Fibroblast of skin of right quadriceps (primary cell): ENCODE measurements around the gene TBC1D10B.

Experiments used
- DNase-seq: peaks from one replicate; pipeline ENCODE4 v3.0.0-alpha.2; 2013

TBC1D10B gene

DNA sequence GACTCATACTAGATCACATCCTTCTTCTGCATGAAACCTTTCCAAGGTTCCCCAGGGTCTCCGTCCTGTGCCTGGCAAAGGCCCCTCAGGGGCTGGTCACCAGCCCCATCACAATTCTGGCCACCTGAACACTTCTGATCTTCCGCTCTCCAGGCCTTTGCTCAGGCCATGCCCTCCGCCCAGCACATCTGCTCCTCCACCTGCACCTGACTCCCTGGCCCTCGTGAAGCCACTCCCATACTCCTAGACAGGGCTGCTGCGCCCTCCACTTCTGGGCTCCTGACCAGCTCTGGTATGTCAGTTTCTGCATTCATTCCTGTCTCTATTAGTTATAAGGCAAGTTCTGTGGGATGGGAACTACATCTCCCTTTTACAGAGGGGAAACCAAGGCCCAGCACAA, 2.4 kb upstream of the TBC1D10B start:
- DNase-seq = no peak

DNA sequence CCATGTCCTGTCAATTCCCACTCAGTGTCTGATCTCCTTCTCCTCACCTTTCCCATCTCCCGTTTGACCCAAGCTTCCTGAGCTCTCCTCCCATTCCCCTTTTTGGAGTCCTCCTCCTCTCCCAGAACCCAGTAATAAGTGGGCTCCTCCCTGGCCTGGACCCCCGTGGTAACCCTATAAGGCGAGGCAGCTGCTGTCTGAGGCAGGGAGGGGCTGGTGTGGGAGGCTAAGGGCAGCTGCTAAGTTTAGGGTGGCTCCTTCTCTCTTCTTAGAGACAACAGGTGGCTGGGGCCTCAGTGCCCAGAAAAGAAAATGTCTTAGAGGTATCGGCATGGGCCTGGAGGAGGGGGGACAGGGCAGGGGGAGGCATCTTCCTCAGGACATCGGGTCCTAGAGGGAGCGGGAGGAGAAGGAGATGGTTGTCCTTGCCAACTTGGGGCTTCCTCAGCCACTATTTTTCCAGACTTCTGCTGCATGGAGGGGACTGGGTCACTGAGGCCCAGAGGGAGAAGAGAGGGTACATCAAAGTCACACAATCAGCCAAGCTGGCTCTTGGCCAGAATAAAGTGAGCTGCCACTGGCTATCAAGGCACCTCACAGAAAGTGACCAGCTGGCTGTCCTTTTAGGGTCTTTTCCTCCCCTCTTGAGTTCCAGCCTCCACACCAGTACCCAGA, 1.9 kb upstream of the TBC1D10B start:
- no peak for DNase-seq

DNA sequence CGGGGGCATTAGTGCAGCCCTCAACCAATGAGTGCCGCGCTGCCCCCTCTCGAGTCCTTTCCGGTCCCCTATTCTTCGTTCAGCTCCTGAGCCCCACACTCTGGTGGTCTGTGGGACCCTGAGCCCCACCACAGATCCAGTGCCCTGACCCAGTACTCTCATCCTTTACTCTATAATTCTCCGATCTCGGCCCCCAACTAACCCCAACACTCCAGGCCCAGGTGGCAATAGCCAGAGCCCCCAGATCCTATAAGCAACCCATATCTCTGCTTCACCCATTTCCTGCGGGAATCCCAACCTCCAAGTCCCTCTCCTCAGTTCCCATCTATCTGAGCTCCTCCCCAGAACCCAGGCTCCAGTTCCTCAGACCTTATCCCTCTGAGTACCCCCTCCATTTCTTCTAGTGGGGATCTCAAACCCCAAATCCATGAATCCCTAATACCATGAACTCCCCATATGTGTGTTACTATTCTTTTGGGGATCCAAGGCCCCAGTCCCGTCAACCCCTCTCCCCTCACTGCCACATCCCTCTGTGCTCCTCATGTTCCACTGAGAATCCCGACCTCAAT, 1.0 kb upstream of the TBC1D10B start:
- DNase-seq = no peak

DNA sequence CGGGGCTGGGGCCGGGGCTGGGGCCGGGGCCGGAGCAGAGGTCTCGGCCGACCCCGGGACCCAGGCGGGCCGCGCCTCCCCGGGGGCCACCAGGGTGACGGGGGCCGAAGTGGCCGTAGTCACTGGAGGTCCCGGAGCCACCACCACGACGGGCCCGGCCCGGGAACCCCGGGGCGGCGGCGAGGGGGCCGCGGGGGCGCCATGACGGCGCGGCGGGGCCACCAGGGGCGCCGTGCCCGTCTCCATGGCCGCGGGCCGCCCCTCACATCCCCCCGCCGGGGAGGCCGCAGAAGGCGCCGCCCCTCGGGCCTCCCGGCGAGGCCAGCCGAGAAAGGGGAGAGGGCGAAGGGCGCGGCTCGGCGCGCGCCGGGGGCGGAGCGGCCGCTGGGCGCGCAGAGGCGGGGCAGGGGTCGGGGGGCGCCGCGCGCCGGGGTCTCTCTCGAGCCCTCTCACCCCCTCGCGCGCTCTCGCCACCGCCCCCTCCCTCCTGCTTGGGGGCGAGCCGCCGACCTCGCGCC, 297 bp downstream of the TBC1D10B start:
- no peak for DNase-seq

DNA sequence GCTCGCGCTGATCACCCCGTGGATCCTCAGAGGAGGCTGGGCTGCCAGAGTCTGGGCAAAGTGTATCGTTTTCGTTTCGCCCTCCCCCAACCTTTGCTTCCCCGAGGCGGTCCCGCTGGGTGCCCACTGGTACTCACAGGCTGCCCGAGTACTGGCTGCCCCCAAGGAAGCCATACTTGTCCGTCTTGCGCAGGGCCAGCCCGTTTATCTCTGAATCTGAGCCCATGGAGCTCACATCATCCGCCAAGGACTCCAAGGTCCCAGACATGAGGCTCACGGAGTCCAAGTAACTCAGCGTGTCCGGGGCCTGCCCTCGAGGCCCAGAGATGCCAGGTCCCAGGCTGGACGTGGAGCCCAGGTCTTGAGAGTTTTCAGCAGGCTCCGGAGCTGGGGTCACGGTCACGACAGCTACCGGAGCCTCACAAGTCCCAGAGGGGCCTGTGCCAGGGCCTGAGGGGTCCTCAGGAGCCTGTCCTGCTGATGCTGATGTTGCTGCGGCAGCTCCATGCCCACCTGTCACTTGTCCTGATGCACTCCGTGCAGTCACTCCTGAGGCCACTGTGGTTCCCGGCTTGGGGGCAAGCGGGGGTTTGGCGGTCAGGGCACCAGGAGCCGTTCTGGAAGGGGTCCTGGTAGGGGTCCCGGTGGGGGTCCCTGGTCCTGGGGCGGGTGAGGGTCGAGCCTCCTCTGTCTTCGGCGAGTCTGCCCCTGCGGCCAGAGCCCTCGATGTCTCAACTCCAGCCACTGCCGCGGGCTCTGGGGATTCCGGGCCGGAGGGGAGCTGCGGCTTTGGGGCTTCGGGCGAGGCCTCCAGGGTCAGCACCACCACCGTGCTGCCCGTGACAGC, 980 bp downstream of the TBC1D10B start:
- no peak for DNase-seq

DNA sequence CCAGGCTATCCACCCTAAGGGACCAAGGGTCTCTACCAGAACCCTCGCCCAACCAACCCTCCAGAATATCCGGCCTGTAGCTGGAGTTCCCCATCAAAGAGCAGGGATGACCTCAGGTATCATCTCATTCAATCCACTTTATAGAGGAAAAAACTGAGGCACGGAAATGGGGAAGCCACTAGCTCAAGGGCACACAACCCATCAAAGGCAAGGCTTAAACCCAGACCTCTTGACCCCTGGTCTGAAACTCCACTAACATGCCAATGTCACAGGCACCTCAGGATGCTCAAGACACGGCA, 1.6 kb downstream of the TBC1D10B start:
- no peak for DNase-seq

DNA sequence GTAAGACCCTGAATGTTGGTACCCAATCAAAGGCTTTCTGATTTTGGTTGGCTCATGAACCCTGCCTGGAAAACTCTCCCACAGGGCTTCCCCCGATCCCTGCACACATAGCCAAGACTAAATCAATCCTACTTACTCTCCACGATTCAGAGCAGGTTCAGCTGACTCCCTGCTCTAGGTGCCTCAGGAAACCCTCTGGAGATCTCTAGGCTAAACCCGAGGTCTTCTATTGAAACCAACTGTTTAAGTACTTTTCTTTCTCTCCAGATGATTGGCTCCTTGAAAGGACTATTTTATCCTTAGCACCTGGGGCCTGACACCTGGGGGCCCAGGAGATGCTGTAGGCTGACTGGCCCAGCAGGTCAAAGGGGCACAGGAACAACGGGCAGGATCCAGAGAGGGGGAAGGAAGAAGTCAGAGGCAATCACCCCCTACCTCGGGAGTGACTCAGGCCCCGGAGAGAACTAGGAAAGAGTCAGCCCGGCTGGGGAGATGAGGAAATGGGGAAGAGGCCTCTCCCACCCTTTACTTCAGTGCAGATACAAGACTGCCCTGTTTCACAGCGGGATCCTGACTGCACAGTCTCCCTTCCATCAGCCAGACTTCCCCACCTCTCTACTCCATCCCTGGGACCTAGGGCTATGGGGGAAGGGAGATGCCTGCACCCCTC, 2.0 kb downstream of the TBC1D10B start:
- DNase-seq = peak; percentile 56

DNA sequence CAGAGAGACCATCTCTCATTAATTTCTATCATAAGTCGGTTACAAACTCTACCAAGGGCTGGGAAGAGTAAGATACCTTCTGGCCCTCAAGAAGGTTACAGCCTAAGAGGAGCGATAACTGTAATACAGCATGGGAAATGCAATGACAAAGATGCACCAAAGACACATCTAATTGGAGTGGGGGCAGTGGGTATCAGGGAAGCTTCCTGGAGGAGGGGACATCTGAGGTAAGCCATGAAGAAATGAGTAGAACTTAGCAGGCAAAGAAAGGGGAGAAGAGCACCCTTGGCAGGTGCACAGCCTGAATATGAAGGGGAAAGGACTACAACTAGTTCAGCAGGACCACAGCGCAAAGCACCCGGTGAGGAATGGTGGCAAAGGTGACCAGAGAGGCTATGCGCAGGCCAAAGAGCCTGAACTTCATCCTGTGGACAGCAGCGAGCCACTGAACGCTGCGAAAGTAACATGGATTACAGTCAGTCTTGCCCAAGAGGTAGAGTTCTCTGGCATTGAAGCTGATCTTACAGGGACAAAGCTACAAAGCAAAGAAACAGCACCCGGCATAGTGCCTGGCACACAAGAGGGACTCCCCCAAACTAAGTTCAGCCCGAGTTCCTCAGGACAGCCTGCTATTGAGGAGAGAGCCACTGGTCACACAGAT, 2.8 kb downstream of the TBC1D10B start:
- no peak for DNase-seq

DNA sequence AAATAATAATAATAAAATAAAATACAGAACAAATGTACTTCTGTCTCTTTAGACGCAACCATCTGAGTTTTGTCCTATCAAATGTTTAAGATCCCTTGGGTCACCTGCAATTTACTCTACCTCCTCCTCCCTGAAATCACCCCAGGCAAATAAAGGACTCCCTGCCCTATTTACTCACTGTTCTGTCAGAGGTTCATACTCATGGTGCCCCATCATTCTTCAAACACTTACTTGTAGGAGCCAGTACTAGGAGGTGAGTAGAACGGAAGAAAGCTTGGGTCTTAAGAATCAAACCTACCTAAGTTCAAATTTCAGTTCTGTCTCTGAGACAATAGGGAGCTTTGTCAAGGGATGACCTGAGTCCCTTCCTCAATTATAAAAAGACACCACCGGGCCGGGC, 3.8 kb downstream of the TBC1D10B start:
- no peak for DNase-seq

DNA sequence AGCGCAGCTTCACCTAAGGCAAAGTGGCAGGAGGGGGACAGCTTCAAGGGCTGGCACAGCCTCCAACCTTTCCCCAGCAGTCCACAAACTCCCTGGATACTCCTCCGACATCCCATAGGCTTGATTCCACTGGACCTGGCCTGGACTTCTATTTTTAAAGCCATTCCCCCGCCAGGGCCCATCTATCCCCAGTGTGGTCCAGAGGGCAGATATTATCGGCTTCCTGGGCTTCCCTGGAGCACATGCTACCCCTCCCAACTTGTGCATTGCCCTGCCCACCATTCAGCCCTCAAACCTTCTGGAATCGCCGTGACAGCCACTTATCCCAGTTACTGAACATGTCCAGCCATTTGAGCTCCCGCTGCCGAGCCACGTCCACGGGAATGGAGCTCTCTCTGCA, 5.1 kb downstream of the TBC1D10B start:
- no peak for DNase-seq

DNA sequence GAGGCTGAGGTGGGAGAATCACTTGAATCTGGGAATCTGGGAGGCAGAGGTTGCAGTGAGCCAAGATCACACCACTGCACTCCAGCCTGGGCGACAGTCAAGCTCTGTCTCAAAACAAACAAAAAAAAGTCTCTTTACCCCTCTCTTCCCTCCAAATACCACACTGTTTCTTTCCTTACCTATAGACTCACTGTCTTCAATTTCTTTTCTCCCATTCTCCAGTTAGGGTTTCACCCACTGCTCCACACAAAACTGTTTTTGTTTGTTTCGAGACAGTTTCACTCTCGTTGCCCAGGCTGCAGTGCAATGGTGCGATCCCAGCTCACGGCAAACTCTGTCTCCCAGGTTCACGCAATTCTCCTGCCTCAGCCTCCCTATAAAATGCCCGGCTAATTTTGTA, 9.1 kb downstream of the TBC1D10B start:
- DNase-seq = no peak

DNA sequence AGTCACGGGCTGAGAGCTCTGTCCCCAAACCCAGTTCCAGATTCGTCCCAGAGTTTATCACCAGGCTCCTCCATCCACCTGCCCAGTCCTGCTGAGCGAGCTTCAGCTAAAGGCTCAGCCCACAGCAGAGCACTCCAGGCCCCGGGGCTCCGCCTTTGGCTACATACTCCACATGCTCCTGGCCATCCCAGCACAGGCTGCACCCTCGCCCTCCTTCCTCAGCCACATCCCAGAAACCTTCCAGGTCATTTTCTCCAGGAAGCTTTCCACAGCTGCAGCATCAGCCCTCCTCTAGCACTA, 10.5 kb downstream of the TBC1D10B start:
- DNase-seq = no peak

DNA sequence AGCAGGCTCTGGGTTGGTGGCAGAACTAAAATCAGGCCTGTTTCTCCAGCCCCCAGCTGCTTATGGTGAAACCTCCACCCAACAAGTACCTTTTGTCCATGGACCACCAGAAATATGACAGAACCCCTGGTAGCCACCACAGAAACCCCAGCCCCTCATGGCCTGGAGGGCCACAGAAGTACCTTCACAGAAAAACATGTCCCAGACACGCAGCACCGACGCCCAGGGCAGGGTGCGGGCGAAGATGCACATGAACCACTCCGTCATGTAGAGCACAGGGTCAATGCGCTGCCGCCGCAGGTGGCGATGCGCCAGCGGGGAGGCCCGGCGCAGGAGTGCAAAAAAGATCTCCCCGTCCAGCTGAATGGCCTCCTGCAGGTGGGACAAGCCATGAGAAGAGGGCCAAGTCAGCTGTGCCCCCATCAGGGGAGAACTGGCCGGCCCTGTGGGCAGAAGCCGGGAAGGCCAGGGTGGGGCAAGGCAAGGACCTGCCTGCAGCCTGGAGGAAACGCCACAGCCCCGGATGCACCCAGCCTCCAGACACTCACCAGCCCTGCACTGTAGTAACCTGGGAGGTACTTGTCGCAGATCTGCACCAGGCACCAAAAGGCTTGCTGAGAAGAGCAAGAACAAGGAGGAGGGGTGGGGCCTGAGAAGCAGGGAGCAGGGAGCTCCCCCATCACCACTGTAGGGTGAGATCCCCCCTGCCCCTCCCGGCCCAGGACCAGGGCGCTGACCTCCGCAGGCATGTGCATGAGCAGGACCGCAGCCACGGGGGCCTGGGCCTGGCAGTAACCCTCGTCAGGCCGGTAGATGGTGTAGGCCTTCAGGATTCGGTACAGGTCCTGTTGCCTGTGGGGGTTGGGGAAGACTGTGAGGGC, 11.1 kb downstream of the TBC1D10B start:
- no peak for DNase-seq

DNA sequence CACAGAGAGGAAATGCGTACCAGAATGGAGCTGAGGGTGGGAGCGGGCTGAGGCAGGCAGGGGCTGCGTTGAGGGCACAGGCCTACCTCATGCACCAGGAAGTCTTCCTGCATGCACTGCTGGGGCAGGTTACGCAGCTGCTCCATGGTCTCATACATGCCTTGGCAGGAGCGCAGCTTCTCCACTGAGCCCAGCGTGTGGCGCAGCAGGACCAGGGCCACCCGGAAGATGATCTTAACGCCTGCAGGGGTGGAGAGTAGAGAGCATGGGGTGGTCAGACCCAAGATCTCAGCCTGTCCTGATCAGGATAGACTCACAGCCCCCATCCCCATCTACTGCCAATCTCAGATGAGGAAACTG, 11.7 kb downstream of the TBC1D10B start:
- DNase-seq = no peak

DNA sequence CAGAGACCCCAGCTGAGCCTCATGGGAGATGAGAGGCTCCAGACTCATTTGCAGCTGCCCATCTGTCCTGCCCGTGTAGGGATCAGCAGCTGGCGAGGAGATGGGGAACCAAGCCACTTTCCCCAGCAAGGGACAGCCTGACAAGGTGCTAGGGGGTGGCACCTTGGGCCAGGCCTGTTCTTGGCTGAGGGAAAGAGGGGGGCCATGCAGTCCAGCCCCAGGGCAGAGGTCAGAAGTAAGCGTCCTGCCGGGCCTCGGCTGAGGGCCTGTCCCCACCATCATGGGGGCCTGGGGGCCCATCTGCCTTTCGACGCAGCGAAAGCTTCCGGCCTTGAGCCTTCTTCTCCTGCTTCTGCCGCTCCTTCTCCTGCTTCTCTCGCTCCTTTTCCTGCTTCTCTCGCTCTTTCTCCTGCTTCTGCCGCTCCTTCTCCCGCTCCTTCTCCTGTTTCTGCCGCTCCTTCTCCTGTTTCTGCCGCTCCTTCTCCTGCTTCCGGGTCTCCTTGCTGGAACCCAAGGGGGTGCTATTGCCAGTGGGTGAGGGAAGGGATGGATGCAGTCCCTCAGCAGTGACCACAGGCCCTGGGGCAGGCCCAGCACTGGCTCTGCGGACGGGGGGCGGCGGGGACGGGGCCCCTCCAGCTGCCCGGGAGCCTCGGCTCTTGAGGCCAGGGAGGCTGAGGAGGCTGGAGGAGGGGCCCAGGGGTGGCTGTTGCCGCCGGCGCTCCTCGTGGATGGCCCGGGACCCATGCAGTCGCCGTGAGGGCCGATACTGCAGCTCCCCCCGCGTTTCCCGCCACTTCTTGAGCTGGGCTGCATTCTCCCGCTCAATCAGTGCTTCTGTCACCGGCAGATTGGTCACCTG, 12.3 kb downstream of the TBC1D10B start:
- DNase-seq = no peak

DNA sequence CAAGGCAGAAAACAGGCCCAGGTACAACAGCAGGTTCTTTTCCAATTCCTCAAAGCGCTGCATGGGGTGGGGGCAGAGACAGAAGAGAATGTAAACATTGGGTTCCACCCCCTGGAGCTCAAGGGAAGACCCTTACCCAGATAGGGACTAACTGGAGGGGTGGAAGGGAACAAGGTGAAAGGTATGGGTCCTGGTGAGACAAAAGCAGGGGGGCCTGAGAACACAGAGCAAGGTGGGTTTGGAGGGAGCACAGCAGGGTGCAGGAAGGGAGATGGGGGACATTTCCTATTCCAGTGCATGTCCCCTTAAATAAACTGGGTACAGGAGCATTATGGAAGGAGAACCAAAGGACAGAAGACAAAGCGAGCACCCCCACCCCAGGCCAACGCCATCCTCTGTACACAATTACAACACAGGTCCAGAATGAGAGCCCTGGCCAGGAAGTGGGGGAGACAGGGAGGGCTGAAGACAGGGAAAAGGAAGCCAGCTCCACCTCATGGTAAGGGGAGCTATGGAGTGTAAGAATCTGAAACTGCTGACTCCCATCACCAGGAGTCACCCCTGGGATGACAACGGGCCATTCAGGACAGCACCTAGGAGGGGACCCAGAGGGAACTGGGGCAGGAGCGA, 13.1 kb downstream of the TBC1D10B start:
- no peak for DNase-seq

DNA sequence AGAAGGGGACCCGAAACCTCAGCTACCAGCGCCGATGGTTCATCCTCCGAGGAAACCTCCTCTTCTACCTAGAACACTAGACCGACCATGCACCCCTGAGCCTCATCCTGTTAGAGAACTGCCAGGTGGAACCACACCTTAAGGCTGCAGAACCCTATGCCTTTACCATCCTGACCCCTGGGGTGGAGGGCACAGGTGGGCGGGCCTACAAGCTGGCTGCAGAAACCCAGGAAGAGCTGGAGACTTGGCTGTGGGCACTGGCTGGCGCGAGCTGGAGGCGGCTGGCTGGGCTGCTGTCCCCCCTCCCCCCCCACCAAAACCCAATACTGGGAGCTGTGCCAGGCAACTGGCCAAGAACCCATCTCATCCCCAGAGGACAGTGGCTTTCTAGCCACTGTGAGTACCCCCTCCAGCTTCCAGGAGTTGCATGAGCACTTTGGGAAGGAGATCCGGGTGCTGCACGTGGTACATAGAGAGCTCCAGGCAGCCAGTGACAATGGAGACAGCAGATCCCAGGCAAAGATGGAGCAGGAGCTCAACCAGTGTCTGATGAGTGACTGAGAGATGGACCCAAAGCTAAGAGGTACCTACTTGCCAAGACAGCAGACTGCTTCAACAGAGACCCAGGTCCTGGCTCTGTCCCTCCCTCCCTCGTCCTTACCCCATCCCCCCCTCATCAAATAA, 13.8 kb downstream of the TBC1D10B start:
- DNase-seq = no peak

DNA sequence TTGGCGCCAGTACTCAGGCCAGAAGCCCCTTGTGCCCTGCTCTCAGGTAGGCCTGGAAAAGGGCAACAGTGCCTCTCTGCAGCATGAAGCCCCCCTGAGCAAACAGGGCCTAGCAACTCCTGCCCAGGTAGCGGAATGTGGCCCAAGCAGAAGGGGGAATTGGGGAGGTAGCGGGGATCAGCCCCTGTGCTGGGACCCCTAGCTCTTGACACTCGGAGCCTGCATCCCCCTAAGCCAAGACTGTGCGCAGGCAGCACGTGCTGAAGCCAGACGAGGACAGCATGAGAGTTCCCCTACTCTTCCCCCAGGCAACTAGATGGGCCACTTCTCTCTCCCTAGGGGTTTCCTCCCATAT, 14.4 kb downstream of the TBC1D10B start:
- no peak for DNase-seq

DNA sequence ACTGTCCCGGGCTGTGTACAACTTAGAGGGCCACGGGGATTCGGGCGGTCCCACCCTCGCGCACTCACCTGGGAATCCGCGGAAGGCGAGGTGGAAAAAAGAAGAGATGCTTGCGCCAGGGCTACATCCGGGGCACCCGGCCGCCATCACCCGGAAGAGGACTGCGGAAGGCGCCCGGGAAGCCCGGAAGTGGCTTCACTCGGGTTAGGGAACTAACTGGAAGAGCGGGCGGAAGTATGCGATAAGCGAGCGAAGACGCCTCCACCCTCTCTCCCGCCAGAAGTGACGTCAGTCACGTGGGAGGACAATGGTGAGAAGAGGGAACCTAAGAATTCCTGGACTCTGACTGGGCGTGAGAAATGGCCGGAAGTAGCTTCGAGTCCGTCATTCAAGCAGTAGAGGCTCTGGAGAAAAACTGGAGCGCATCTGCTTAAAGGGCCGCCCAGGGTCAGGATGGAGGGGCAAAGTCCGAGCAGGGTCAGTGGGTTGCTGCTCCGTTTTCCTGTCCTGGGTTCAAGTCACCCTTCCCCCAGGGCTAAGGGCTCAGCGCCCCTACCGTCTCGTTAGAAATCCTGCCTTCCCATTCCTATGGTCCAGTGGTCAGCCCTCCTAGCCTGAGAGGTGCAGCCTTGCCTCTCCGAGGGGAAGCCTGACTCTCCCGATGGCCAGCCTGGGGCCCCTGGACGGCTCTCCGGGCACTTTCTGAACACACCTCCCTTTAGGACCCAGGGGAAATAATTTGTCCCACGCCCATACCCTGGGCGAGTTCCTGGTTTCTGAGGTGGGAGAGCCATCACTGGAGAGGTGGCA, 14.9 kb downstream of the TBC1D10B start, which contains the start of gene CD2BP2:
Gene CD2BP2 (minus strand): TSS at position 165 of the 810 bp plus-strand sequence. CDS start 627 bp downstream, outside the sequence.
- DNase-seq = peak; percentile 100
